NCI-H146 treated with DMSO at 0.1 percent for 48 hours (cell line): ENCODE results near the gene MAS1L.
"Not testable (repeated sequence)": the region's sequence is repeated elsewhere in the genome, so short reads cannot be mapped to it uniquely, and the experiment has no call there.

Source experiments
- DNase-seq: peaks from one replicate; lab custom pipeline; 2025; ENCODE audit not compliant: unreplicated experiment; lab: John Stamatoyannopoulos, UW

Gene MAS1L

DNA sequence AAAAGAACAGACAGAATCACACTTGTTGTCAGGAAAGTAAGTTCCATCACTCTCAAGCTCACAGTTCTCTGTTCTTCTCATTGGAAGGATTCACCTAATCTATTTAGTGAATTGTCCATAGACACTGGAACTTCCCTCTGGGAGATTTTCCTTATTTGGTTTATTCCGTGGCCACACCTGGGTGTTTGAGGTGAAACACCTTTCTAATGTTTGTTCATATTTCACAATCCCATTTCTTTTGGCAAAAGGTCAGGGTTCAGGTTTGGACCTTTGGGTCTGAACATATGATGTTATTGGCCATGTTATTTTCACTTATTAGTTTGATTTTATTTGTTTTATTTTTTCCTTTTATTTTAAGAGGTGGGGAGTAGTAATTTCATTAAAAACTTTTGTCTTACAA lies 4.0 kb downstream of the MAS1L start:
- DNase-seq: no peak

DNA sequence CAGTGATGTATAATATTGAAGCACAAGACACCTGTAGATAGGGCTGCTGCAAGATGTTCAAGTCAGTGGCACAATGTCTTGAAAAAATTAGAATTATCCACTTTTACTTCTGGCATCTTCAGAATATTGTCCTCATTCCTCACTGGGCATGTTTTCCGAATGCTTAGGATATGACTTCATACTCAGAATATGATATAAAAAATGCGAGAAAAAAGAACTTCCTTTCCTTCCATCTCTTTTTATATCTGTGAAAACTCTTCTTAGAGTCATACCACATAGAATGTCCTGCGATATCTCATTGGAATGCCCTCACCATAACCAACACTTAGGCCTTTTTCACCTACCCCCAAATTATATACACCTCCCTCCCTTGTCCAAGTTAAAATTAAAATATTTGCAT lies 4.6 kb downstream of the MAS1L start:
- DNase-seq: no peak

DNA sequence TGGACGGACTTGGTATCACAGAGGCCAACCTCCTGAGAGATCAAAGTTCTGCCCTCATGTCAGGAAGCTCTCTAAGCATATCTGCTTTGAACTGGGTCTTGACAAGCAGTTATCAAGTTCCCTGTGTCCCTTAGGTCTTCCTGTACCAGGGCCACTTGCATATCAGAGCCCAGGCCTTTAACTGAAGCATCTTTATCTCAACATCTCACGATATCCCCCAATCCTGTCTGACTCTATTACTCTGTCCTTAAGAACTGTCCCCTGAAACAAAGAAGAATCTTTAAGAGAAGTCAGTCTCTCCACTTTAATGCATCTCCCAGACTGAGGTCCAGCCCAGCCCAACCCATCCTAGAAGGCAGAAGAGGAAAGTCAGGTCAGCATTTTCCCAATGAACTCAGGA lies 8.2 kb downstream of the MAS1L start:
- no peak for DNase-seq

DNA sequence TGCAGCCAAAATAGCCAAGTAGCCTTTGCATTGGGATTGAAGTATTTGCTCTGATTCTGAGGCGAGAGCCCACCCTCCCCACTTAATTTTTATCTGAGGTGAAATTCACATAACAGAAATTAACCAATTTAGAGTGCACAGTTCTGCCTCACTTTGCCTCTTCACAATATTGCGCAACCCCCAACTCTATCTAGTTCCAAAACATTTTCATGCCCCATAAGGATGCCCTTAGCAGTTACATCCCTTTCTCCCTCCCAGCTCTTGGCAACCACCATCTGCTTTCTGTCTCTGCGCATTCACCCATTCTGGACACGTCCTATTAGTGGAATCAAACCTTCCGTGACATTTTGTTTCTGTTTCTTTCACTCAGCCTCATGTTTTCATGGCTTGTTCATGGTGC lies 9.0 kb downstream of the MAS1L start:
- DNase-seq: no peak

DNA sequence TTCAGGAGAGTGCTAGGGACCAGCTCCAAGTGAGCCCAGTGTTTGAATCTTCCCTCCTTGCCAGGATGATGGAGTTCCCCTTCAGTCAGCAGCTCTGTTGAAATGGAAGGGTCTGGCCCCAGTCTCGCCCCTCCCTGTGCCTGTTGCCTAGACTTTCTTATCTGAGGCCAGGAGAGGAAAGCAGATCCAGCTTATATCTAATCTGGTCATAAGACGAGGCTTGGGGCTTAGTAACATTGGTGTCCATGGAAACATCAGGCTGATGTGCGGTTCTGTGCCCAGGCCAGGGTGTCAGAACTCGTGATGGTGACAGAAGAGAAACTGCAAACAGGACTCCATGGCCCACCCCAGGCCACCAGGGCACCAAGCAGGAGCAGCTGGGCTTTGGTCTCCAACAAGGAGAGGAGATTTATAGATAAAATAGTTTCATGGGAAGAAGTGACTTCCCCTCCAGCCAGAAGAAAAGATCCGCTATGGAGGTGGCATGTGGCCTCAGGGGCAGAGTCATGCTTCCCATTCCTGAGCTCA lies 9.8 kb downstream of the MAS1L start:
- DNase-seq: no peak

DNA sequence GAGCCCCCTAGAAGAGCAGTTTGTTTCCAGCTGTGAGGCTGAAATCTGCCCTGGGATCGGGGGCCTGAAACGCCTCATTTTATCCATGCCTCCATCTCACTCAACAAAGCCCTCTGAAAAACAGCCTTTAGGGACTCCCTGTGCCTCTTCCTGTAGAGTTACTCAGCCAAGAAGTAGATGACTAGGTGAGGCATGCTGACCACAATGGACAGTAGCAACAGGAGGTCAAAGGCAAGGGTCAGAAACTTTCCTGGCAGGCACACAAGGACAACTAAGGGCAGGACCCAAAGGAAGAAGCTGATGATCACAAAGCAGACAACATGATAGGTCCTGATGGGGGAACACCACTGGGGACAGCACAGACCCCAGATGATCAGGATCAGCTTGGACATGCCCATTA lies 12.8 kb downstream of the MAS1L start:
- DNase-seq: no peak

DNA sequence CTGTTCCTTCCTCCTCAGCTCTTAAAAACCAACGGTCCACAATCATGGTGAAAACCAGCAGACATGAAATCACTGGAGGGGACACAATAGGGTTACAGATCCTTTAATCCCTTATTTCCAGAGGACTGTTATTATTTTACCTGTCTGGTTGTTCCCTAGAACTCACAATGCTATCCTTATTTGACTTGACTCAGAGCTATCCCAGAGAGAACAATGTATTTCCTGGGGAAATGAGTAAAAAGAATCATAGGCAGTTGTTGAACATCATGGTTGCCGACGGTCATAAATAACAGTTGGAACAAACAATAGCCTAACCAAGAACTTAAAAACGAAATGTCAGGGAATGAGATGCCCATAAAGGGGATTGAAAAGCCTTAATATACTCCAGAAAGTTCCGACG lies 21.5 kb downstream of the MAS1L start:
- no peak for DNase-seq

DNA sequence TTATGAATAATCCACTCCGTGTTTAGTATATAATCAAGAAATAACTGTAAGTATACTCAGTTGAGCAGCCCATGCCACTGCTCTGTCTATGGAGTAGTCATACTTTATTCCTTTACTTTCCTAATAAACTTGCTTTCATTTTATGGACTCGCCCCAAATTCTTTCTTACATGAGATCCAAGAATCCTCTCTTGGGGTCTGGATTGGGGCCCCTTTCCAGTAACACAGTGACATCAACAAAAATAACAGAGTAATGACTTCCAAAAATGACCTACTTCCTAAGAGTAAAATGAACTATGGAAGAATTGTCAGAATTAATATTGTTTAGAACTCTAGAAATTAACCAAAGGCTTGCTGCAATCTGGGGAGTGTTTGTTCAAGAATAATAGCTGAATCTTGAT lies 22.0 kb downstream of the MAS1L start:
- DNase-seq: no peak

DNA sequence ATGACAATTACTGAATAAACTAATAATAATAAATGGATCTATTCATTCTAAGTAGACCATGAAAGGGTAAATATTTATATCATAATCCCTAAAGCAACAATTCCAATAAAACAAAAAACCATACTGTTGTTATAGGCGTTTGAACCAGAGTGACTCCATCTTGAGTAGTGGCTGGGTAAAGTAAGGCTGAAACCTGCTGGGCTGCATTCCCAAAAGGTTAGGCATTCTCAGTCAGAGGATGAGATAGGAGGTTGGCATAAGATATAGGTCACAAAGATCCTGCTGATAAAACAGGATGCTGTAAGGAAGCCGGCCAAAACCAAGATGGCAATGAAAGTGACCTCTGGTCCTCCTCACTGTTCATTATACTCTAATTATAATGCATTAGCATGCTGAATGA lies 22.5 kb downstream of the MAS1L start:
- DNase-seq: no peak

DNA sequence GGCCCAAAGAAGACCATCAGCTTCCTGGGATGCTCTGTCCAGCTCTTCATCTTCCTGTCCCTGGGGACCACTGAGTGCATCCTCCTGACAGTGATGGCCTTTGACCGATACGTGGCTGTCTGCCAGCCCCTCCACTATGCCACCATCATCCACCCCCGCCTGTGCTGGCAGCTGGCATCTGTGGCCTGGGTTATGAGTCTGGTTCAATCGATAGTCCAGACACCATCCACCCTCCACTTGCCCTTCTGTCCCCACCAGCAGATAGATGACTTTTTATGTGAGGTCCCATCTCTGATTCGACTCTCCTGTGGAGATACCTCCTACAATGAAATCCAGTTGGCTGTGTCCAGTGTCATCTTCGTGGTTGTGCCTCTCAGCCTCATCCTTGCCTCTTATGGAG lies 25.7 kb downstream of the MAS1L start:
- DNase-seq: no peak

DNA sequence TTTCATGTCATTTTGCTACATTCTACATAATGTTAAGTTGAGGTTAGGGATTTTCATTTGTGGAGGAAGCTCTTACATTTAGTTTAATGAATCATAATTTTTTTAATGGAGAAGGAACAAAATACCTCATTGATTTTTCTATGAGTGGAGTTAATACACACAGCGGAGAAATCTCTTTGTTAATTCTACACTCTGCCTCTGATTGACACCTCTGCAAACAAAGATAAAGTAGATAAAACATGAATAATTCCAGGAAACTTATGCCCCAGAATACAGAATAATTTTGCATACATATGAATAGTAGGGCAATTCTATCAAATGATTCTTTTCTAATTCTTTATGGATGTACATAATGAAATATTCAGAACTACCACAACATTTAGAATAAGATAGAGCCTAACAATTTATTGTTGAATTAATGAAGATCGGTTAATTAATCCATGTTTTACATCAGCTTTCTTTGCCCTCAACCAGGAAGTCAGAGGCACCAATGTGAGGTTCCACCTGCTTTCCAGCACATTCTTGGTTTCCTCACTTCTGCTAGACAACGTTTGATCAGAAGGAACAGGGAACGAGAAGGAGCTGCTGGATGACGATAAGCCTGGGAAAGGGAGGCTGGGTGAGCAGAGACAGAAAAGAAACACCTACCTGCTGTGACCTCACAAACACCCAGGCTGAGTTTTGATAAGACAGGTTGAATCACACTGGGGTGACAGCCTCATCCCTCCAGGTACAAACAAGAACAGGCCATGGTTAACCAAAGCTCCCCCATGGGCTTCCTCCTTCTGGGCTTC lies 26.5 kb downstream of the MAS1L start:
- DNase-seq: no peak

DNA sequence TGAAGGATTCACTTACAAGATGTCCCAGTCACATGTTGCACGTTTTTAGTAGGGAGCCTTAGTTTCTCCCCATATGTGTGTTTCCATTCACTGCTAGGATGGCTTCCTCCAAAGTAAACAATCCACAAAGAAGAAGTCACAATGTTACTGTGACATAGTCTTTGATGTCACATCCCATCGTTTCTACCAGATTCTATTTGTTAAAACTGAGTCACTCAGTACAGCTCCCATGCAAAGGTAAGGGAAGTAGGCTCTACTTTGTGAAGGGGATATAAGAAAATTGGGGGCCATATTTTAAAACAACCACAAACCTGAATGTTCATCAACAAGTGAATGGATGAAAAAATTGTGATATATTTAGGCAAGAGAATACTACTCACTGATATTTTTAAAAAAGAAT lies 30.8 kb downstream of the MAS1L start, which contains the start of the genes OR11A1 and OR2H1:
TSS of gene OR11A1 (minus strand) at position 101 of the 400 bp plus-strand sequence. CDS start 29,430 bp downstream, outside the sequence.
TSS of gene OR2H1 (plus strand) at position 185 of the 400 bp plus-strand sequence. CDS start 4,615 bp downstream, outside the sequence.
- DNase-seq: no peak

DNA sequence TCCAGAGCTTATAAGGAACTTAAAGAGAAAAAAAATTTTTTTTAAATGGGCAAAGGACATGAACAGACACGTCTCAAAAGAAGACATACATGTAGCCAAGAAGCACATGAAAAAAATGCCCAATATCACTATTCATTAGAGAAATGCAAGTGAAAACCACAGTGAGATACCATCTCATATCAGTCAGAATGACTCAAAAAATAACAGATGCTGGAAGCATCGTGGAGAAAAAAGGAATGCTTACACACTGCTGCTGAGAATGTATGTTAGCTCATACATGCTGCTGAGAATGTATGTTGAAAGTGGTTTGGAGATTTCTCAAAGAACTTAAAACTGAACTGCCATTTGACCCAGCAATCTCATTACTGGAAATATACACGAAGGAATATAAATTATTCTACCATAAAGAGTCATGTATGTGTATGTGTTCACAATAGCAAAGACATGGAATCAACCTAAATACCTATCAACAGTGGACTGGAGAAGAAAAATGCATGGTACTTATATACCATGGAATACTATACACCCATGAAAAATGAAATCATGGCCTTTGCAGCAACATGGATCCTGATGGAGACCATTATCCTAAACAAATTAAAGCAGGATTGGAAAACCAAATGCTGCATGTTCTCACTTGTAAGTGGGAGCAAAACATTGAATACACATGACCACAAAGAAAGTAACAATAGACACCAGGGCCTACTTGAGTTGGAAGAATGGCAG lies 36.1 kb downstream of the MAS1L start:
- no peak for DNase-seq

DNA sequence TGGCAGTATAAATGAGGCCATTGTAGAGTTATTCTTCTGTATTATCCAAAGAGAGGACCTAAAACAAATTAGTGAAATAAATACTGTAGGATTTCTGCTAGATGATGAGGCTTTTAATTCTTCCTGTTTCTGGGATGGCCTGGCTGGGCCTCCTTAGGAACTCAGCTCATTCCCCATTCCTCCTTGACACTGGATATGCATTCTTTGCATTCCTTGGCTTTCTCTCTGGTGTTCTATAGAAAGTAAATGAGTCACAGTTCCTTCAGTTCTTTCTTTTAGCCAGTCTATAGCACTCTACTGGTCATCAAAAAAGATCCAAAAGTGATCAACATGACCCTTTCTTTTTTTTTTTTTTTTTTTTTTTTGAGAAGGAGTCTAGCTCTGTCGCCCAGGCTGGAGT lies 40.1 kb downstream of the MAS1L start:
- DNase-seq: no peak

DNA sequence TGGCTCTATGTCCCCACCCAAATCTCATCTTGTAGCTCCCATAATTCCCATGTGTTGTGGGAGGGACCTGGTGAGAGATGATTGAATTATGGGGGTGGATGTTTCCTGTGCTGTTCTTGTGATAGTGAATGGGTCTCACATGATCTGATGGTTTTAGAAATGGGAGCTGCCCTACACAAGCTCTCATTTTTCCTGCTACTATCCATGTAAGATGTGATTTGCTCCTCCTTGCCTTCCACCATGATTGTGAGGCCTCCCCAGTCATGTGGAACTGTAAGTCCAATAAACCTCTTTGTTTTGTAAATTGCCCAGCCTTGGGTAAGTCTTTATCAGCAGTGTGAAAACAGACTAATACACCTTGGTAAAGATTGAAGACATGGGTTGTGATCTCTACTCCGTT lies 43.7 kb downstream of the MAS1L start:
- not testable (repeated sequence) for DNase-seq

DNA sequence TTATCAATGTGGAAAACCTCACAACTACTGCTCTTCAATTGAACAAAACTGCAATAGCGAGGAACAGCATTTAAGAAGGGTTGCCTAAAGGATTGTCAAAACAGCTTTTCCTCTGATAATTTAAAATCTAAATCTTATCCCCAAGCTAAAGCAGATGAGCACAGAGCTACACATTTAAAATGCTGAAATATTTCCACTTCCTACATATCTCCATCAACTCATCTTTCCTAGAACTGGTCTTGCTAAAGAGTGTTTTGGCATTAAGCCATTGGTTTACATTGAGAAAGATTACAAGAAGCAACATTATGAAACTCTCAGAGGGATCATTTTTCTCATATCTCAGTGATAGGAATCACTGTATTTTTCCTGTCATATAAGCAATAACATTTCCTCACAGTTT lies 45.0 kb downstream of the MAS1L start:
- DNase-seq: no peak

DNA sequence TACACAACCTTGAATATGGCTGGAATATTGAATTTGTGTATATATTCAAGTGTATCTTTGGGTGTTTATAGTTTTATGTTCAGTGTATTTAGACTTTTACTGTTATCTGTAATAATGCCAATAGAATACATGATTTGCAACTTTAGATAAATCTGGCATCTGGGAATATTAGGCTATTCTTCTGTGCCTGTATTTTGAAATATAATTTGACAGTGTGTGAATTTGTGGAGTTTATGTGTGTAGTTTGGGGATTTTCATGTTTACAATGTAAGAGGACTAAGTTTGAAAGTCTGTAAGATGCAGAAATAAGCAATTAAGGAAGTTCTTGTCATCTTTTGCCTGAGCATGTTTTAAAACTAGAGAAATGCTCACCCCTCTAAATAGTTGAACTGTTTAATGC lies 48.8 kb downstream of the MAS1L start, which contains the start of gene OR10C1:
TSS of gene OR10C1 (plus strand) at position 301 of the 400 bp plus-strand sequence. CDS start 710 bp downstream, outside the sequence.
- no peak for DNase-seq

DNA sequence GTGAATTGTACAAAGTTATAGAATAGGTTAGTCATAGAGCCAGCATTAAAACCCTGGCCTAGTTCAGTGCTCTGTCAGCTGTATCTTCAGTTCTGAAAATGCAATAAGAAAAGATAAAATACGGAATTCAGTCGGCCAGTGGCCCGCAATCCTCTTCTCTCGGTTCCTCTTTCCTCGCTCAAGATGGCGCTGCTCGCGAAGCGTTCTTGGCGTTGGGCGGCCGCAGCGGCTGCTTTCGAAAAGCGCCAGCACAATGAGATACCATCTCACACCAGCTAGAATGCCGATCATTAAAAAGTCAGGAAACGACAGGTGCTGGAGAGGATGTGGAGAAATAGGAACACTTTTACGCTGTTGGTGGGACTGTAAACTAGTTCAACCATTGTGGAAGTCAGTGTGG lies 51.0 kb downstream of the MAS1L start:
- DNase-seq: not testable (repeated sequence)
